Chondrocyte (in vitro differentiated cells): ENCODE measurements around the gene CTDSP1. TPM values are rescaled to one million over a fixed set of nuclear protein-coding genes. Genes with fewer than 3 reads are reported as not detected.
A peak's percentile ranks its signal among the peaks of the same experiment; 100 is the strongest.

Experiments
- DNase-seq: peaks from one replicate; pipeline ENCODE4 v3.0.0; 2021; ENCODE audit warnings: mixed read lengths, low spot score
- H3K27ac Mint-ChIP-seq: one replicate; pipeline ENCODE4 v1.8.0; 2021; ENCODE audit warnings: mild to moderate bottlenecking, moderate library complexity, mixed read lengths; ENCODE audit not compliant: unreplicated experiment
- H3K27me3 Mint-ChIP-seq: 2 replicates; pipeline ENCODE4 v1.8.0; 2021; ENCODE audit warnings: low read depth, mixed read lengths
- H3K36me3 Mint-ChIP-seq: 2 replicates; pipeline ENCODE4 v1.8.0; 2021; ENCODE audit warnings: low read depth, mixed read lengths
- H3K4me1 Mint-ChIP-seq: 2 replicates; pipeline ENCODE4 v1.8.0; 2021; ENCODE audit warnings: low read depth, mild to moderate bottlenecking, mixed read lengths
- H3K4me3 Mint-ChIP-seq: one replicate; pipeline ENCODE4 v1.8.0; 2021; ENCODE audit warnings: mild to moderate bottlenecking, moderate library complexity, mixed read lengths; ENCODE audit not compliant: unreplicated experiment
- H3K9me3 Mint-ChIP-seq: 2 replicates; pipeline ENCODE4 v1.8.0; 2021; ENCODE audit warnings: low read depth, mixed read lengths
- long read RNA-seq: library from polyadenylated mRNA; stranded (forward); transcript quantifications from one replicate; pipeline ENCODE4 v2.0.0, GENCODE V29; 2021
- total RNA-seq: library from RNA; stranded (reverse); gene quantifications from 3 replicates; pipeline ENCODE4 v1.2.1, GENCODE V29; 2021
- TF ChIP-seq, protein P1 (sequence below): fragments of 200-600 bp; sonication (generic); IDR thresholded peaks from 2 replicates; pipeline ENCODE4 v1.5.0; 2021; ENCODE audit warnings: antibody characterized with exemption, mild to moderate bottlenecking, moderate library complexity

CTDSP1 gene
- total RNA-seq = 85.0 to 97.8 TPM (median 95.3 TPM) in 3 replicates
- long read RNA-seq, partial matches to known transcripts = 5 of 31 reads
- long read RNA-seq, other reads (novel, unspliced or antisense) = 25 of 31 reads

DNA sequence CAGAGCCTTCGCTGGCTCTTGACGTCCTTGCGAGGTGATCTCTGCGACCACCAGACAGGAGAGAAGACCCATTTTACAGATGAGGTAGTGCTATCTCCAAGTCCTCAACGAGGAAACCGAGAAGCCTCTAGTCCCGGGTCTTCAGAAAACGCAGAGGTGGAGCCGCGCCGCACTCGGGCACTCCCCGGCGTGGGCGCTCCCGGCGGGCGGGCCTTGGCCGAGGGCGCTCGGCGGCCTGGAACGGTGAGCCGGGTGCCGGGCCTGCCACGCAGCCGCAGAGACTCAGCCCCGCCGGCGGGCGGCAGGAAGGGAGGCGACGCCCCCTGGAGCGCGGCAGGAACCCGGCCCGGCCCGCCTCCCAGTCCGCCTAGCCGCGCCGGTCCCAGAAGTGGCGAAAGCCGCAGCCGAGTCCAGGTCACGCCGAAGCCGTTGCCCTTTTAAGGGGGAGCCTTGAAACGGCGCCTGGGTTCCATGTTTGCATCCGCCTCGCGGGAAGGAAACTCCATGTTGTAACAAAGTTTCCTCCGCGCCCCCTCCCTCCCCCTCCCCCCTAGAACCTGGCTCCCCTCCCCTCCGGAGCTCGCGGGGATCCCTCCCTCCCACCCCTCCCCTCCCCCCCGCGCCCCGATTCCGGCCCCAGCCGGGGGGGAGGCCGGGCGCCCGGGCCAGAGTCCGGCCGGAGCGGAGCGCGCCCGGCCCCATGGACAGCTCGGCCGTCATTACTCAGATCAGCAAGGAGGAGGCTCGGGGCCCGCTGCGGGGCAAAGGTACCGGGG, at the start of gene CTDSP1:
TSS of gene CTDSP1 (plus strand) at position 478 of the 776 bp plus-strand sequence. CDS start at position 701, 223 bp downstream.
- H3K27ac Mint-ChIP-seq = peak within 1 kb of the TSS; percentile 92
- peak within 1 kb of the TSS; percentile 95 for H3K4me3 Mint-ChIP-seq
- H3K4me1 Mint-ChIP-seq = peaks cover 33% of the 10 kb centered on the region
- no peaks in the 10 kb centered on the region for H3K27me3 Mint-ChIP-seq
- peaks cover 10% of the 10 kb centered on the region for H3K36me3 Mint-ChIP-seq
- DNase-seq = no peak
- H3K9me3 Mint-ChIP-seq = no peaks in the 10 kb centered on the region
- TF ChIP-seq, protein P1, sequence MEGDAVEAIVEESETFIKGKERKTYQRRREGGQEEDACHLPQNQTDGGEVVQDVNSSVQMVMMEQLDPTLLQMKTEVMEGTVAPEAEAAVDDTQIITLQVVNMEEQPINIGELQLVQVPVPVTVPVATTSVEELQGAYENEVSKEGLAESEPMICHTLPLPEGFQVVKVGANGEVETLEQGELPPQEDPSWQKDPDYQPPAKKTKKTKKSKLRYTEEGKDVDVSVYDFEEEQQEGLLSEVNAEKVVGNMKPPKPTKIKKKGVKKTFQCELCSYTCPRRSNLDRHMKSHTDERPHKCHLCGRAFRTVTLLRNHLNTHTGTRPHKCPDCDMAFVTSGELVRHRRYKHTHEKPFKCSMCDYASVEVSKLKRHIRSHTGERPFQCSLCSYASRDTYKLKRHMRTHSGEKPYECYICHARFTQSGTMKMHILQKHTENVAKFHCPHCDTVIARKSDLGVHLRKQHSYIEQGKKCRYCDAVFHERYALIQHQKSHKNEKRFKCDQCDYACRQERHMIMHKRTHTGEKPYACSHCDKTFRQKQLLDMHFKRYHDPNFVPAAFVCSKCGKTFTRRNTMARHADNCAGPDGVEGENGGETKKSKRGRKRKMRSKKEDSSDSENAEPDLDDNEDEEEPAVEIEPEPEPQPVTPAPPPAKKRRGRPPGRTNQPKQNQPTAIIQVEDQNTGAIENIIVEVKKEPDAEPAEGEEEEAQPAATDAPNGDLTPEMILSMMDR = peak; percentile 24

- Mint-ChIP-seq H3K27me3 (no peaks in the 10 kb centered on the region), H3K4me3 (no peak overlapping the region), H3K36me3 (peaks cover 5% of the 10 kb centered on the region), H3K4me1 (peaks cover 4% of the 10 kb centered on the region), H3K9me3 (peaks cover 7% of the 10 kb centered on the region), H3K27ac (no peak overlapping the region)
- TF ChIP-seq, protein P1 = no peak
- no peak for DNase-seq
Measured at GRCh38 chr2:218354045-218354444, 45.6 kb upstream of the CTDSP1 start.

DNA sequence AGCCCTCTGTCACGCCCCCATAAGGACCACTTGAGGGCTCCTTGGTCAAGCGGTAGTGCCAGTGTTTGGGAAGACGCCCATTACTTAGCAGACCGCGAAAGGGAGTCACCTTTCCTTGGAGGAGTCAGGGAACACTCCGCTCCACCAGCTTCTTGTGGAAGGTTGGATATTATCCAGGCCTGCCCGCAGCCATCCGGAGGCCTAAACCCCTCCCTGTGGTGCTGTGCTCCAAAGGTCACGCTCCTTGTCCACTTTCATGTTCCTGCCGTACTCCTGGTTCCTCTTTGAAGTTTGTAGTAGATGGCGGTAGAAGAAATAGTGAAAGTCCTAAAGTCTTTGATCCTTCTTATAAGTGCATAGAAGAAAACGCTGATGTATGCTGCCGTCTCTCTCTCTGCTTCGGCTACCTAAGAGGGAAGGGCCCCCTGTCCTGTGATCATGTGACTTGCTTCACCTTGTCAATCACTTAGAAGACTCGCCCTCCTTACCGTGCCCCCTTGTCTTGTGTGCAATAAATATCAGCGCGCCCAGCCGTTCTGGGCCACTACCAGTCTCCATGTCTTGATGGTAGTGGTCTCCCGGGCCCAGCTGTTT, 44.7 kb upstream of the CTDSP1 start:
- Mint-ChIP-seq H3K27me3 (no peaks in the 10 kb centered on the region), H3K4me1 (peaks cover 4% of the 10 kb centered on the region), H3K9me3 (peaks cover 7% of the 10 kb centered on the region), H3K36me3 (peaks cover 5% of the 10 kb centered on the region), H3K27ac (no peak overlapping the region), H3K4me3 (no peak overlapping the region)
- TF ChIP-seq, protein P1 = no peak
- no peak for DNase-seq

DNA sequence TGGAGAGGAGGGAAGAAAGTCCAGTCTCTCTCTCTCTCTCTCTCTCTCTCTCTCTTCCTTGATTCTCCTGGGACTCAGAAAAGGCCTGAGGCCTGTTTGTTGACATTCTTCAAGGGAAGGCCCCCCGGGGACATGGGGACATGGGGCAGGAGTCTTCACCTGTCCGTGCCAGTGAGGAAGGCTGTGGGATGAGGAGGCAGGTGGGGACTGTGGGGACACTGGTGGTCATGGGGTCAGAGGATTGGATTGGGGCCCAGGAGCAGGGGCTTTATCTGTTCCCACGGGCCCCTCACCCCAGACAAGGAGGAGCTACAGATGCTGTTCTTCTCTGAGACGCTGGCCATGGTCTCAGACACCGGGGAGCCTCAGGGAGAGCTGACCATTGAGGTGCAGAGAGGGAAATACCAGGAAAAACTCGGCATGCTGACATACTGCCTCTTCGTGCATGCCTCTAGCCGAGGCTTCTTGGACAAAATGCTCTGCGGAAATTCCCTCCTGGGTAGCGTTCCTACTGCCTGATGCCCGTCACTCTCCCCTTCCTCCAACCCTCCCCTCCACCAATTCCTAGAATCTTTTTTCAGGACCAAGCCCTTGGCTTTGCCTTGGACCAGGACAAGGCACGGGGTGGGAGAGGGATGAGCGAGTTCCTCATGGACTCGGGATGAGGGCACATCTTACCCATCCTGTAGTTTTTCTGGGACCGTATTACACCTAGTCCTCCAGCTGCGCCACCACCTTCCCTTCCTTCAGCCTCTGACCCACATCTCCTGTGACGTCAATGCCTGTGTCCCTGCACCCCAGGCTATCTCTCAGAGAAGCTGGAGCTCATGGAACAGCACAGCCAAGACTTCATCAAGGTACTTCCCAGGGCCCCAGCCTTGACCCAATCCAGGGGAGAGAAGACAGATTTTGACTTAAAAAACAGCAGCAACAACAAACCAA, 42.2 kb upstream of the CTDSP1 start:
- peak overlapping the region; percentile 74 for H3K27ac Mint-ChIP-seq
- no peak for DNase-seq

More for the DNA sequence above, 42.2 kb upstream of the CTDSP1 start:
- Mint-ChIP-seq H3K4me3 (no peak overlapping the region), H3K27me3 (no peaks in the 10 kb centered on the region), H3K9me3 (no peaks in the 10 kb centered on the region), H3K4me1 (peaks cover 4% of the 10 kb centered on the region), H3K36me3 (no peaks in the 10 kb centered on the region)
- TF ChIP-seq, protein P1 = no peak
